Body of pancreas (tissue), 4 donors: ENCODE measurements around the gene TCEANC. TPM values are rescaled to one million over a fixed set of nuclear protein-coding genes. Genes with fewer than 3 reads are reported as not detected.

Experiments
- ATAC-seq: fragments of 150-250 bp; one replicate; pipeline ENCODE4 v1.9.1; 2016
- DNase-seq, 4 donors: peaks; one replicate each; pipeline ENCODE4 v3.0.0-alpha.2; 2019
- H3K27ac ChIP-seq, 4 donors: fragments of 200-600 bp; sonication (generic); 1 replicate in 3 of 4; 2 replicates in 1 of 4; pipeline versions ENCODE4 v1.5.1 to v1.6.1; 2016 to 2019; ENCODE audit warnings: mild to moderate bottlenecking in 1 of 4, mixed read lengths in 1 of 4, moderate library complexity in 1 of 4
- H3K27me3 ChIP-seq, 2 donors: fragments of 200-600 bp; sonication (generic); one replicate each; pipeline ENCODE4 v1.6.0; 2016; ENCODE audit warnings: mild to moderate bottlenecking in 1 of 2
- H3K36me3 ChIP-seq, 2 donors: fragments of 200-600 bp; sonication (generic); replicated peaks in 1 of 2; 2 replicates each; pipeline ENCODE4 v1.5.1; 2016; ENCODE audit warnings: low read depth in 2 of 2; ENCODE audit not compliant: insufficient read depth in 1 of 2
- H3K4me1 ChIP-seq: fragments of 200-600 bp; sonication (generic); one replicate; pipeline ENCODE4 v1.6.0; 2016
- H3K4me3 ChIP-seq, 2 donors: fragments of 200-600 bp; sonication (generic); 1 replicate in 1 of 2; 2 replicates in 1 of 2; pipeline ENCODE4 v1.5.1; 2016 to 2019
- H3K9me3 ChIP-seq, 3 donors: fragments of 200-600 bp; sonication (generic); 1 replicate in 2 of 3; 2 replicates in 1 of 3; pipeline ENCODE4 v1.5.1; 2016
- CTCF ChIP-seq, 7 experiments: fragments of 450-650 bp in 4 of 7; fragments of 200-600 bp in 3 of 7; sonication (generic) in 3 of 7; IDR thresholded peaks; one replicate each; pipeline ENCODE4 v1.5.1; 2016 to 2019; ENCODE audit warnings: antibody characterized with exemption in 7 of 7
- POLR2A ChIP-seq, 3 donors: fragments of 450-650 bp; IDR thresholded peaks; one replicate each; pipeline ENCODE4 v1.6.1; 2016; ENCODE audit warnings: antibody characterized with exemption in 3 of 3, mild to moderate bottlenecking in 2 of 3
- WGBS, 2 donors: methylation state at CpG; one replicate each; pipeline ENCODE4 v1.1.5; 2017; 5-methylcytosine and 5-hydroxymethylcytosine counted together
- intact Hi-C: fragments of 100-400 bp; cut with DNase I; formaldehyde crosslinking; loops from one replicate; pipeline ENCODE4 v1.15.1; 2023
- total RNA-seq, 2 donors: library from RNA; depleted of rRNA; stranded (reverse); fragments of >200 nt; gene quantifications; one replicate each; pipeline ENCODE4 v1.1.0, GENCODE V29; 2016

The TCEANC gene
- total RNA-seq, 2 donors from 2014 or later: 3.1 to 5.3 TPM

GRCh38 chrX:13697455-13697854 lies 44.5 kb downstream of the TCEANC start:
- intact Hi-C loops: no loop called here
- no peaks in the 10 kb centered on the region for H3K9me3 ChIP-seq
- TF ChIP-seq POLR2A (IDR thresholded peaks at IDR 0.05): no peak
- no peak for TF ChIP-seq CTCF (IDR thresholded peaks at IDR 0.05)
- H3K4me3 ChIP-seq: no peak overlapping the region
- H3K36me3 ChIP-seq: no peaks in the 10 kb centered on the region
- 71 to 97% methylated on average over 2 of the region's 2 CpGs for WGBS, 2 donors
- DNase-seq (no peak), ATAC-seq (no peak)
- no peaks in the 10 kb centered on the region for H3K27me3 ChIP-seq
- peaks cover 73% of the 10 kb centered on the region for H3K4me1 ChIP-seq
- no peak overlapping the region for H3K27ac ChIP-seq

GRCh38 chrX:13697976-13698375 lies 45.0 kb downstream of the TCEANC start:
- Histone ChIP-seq H3K36me3 (no peaks in the 10 kb centered on the region), H3K4me3 (no peak overlapping the region), H3K4me1 (peaks cover 72% of the 10 kb centered on the region), H3K27ac (no peak overlapping the region), H3K9me3 (no peaks in the 10 kb centered on the region), H3K27me3 (no peaks in the 10 kb centered on the region)
- no peak for ATAC-seq
- no peak for DNase-seq
- TF ChIP-seq POLR2A (IDR thresholded peaks at IDR 0.05) (no peak), CTCF (IDR thresholded peaks at IDR 0.05) (no peak)
- 90 to 93% methylated on average over 1 of the region's 1 CpG for WGBS, 2 donors
- intact Hi-C loops: no loop called here

DNA sequence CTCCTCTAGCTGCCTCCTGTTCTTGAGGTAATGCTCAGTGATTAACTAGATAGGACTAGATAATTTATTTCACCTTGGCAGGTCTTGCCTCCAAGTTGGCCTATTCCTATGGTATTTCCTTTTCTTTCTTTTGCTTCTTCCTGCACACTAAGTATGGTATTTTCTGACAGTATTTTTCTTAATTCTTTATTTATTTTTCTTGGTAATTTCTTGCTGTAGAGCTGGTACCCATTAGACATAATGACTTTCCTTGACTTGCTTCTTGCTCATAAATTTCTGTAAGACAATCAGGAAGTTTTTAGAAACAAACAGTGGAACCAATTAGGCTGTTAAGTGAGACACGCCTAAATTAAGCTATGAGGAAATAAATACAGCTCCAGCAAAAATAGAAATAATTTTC lies 45.5 kb downstream of the TCEANC start:
- Histone ChIP-seq H3K27me3 (no peaks in the 10 kb centered on the region), H3K4me1 (peaks cover 73% of the 10 kb centered on the region), H3K9me3 (no peaks in the 10 kb centered on the region), H3K4me3 (no peak overlapping the region), H3K27ac (peak overlapping the region in 2 of 4 donors; percentile 6 to 41), H3K36me3 (no peaks in the 10 kb centered on the region)
- ATAC-seq (no peak), DNase-seq (no peak)
- intact Hi-C loops: no loop called here
- no peak for TF ChIP-seq CTCF (IDR thresholded peaks at IDR 0.05)
- TF ChIP-seq POLR2A (IDR thresholded peaks at IDR 0.05): no peak
- WGBS, 2 donors: 35 to 41% methylated on average over 1 of the region's 1 CpG

GRCh38 chrX:13699183-13699826 lies 46.4 kb downstream of the TCEANC start:
- WGBS, 2 donors: 36 to 51% methylated on average over 7 of the region's 7 CpGs
- Histone ChIP-seq H3K27ac (peak overlapping the region in 1 of 4 donors; percentile 41), H3K27me3 (no peaks in the 10 kb centered on the region), H3K4me1 (peaks cover 71% of the 10 kb centered on the region), H3K9me3 (no peaks in the 10 kb centered on the region), H3K36me3 (no peaks in the 10 kb centered on the region), H3K4me3 (no peak overlapping the region)
- DNase-seq (peak in 2 of 4 donors; percentile 13 to 24), ATAC-seq (peak; percentile 60)
- intact Hi-C loops: no loop called here
- TF ChIP-seq CTCF (IDR thresholded peaks at IDR 0.05): no peak
- no peak for TF ChIP-seq POLR2A (IDR thresholded peaks at IDR 0.05)

GRCh38 chrX:13700380-13700779 lies 47.4 kb downstream of the TCEANC start:
- H3K9me3 ChIP-seq: no peaks in the 10 kb centered on the region
- WGBS, 2 donors: 18 to 28% methylated on average over 4 of the region's 4 CpGs
- peaks cover 60% of the 10 kb centered on the region for H3K4me1 ChIP-seq
- TF ChIP-seq POLR2A (IDR thresholded peaks at IDR 0.05) (no peak), CTCF (IDR thresholded peaks at IDR 0.05) (no peak)
- no peaks in the 10 kb centered on the region for H3K36me3 ChIP-seq
- DNase-seq: no peak
- intact Hi-C loops: no loop called here
- H3K27me3 ChIP-seq: no peaks in the 10 kb centered on the region
- no peak overlapping the region for H3K4me3 ChIP-seq
- ATAC-seq: no peak
- H3K27ac ChIP-seq: peak overlapping the region in 1 of 4 donors; percentile 41
